Osteoblast (primary cell): ENCODE data around the gene CTRL. TPM values are rescaled to one million over a fixed set of nuclear protein-coding genes. Genes with fewer than 3 reads are reported as not detected.

Experiments
- DNase-seq: peaks from one replicate; pipeline ENCODE4 v3.0.0; 2011; ENCODE audit warnings: low spot score, mixed read lengths; ENCODE audit not compliant: insufficient read length; ENCODE audit errors: missing footprints
- H2AFZ ChIP-seq: 2 replicates; pipeline ENCODE4 v1.6.0; 2011; ENCODE audit warnings: mild to moderate bottlenecking, low read length
- H3K27ac ChIP-seq: 2 replicates; pipeline ENCODE4 v1.5.1; 2011; ENCODE audit warnings: mild to moderate bottlenecking, low read depth, low read length, moderate library complexity
- H3K27me3 ChIP-seq: 2 replicates; pipeline ENCODE4 v1.6.0; 2012; ENCODE audit warnings: mild to moderate bottlenecking, control low read depth, inconsistent platforms, low read length, moderate library complexity; ENCODE audit not compliant: insufficient read depth
- H3K36me3 ChIP-seq: 2 replicates; pipeline ENCODE4 v1.5.1; 2011; ENCODE audit warnings: mild to moderate bottlenecking, low read length, control low read depth, moderate library complexity; ENCODE audit not compliant: insufficient read depth
- H3K4me1 ChIP-seq: 2 replicates; pipeline ENCODE4 v1.5.1; 2011; ENCODE audit warnings: mild to moderate bottlenecking, low read length, control low read depth, moderate library complexity; ENCODE audit not compliant: insufficient read depth
- H3K4me2 ChIP-seq: 2 replicates; pipeline ENCODE4 v1.6.0; 2011; ENCODE audit warnings: mild to moderate bottlenecking, low read length; ENCODE audit not compliant: insufficient read depth
- H3K4me3 ChIP-seq: fragments of 200-600 bp; sonication (generic); 3 replicates; pipeline ENCODE4 v1.5.1; 2012; ENCODE audit warnings: mild to moderate bottlenecking, low read length, inconsistent platforms; ENCODE audit not compliant: insufficient read depth
- H3K79me2 ChIP-seq: 2 replicates; pipeline ENCODE4 v1.6.0; 2012; ENCODE audit warnings: mild to moderate bottlenecking, low read length, control low read depth, inconsistent platforms; ENCODE audit not compliant: insufficient read depth
- H3K9me3 ChIP-seq: 2 replicates; pipeline ENCODE4 v1.5.1; 2011; ENCODE audit warnings: low read depth, low read length, control low read depth
- H4K20me1 ChIP-seq: 2 replicates; pipeline ENCODE4 v1.6.0; 2012; ENCODE audit warnings: mild to moderate bottlenecking, low read length, control low read depth; ENCODE audit not compliant: insufficient read depth
- total RNA-seq: library from RNA; depleted of rRNA; stranded (reverse); fragments of >200 nt; gene quantifications from 2 replicates; pipeline ENCODE4 v1.2.3, GENCODE V29; 2012
- TF ChIP-seq, protein P1 (sequence below): IDR thresholded peaks from 2 replicates; pipeline ENCODE4 v1.5.1; 2011; ENCODE audit warnings: mild to moderate bottlenecking, low read depth, low read length, moderate library complexity; ENCODE audit errors: extremely low read depth

Gene CTRL
- total RNA-seq, 1 donor: 0.36 TPM

DNA sequence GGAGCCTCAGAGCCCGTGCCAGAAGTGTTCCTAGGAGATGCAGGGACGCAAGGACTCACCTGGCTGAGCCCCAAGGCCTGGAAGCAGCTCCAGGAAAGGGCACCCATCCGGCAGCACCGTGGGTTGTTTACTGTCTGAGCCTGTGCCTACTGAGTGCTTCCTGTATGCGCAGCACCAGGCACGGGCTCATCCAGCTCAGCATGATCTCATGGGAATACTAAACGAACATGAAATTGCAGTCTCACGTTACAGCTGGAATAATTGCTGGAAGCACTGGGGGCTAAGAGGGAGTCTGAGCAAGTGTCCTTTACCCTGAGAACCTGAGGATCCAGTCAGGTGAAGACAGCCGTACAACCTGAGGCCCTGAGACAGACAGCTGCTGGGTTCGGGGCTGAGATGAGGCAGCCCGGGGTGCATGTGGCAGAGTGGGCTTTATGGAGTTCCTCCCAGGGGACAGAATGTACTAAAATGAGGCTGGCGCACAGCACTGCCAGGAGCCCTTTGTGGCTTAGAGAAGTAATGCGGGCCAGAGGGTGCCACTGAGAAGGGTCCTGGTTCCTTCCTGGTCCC lies 5.4 kb downstream of the CTRL start:
- TF ChIP-seq, protein P1, sequence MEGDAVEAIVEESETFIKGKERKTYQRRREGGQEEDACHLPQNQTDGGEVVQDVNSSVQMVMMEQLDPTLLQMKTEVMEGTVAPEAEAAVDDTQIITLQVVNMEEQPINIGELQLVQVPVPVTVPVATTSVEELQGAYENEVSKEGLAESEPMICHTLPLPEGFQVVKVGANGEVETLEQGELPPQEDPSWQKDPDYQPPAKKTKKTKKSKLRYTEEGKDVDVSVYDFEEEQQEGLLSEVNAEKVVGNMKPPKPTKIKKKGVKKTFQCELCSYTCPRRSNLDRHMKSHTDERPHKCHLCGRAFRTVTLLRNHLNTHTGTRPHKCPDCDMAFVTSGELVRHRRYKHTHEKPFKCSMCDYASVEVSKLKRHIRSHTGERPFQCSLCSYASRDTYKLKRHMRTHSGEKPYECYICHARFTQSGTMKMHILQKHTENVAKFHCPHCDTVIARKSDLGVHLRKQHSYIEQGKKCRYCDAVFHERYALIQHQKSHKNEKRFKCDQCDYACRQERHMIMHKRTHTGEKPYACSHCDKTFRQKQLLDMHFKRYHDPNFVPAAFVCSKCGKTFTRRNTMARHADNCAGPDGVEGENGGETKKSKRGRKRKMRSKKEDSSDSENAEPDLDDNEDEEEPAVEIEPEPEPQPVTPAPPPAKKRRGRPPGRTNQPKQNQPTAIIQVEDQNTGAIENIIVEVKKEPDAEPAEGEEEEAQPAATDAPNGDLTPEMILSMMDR: peak; percentile 22
- Histone ChIP-seq H3K36me3 (peaks cover 32% of the 10 kb centered on the region), H3K4me3 (no peak overlapping the region), H3K27me3 (no peaks in the 10 kb centered on the region), H4K20me1 (peaks cover 66% of the 10 kb centered on the region), H3K4me2 (peak overlapping the region; percentile 34), H3K9me3 (no peaks in the 10 kb centered on the region), H3K4me1 (peaks cover 15% of the 10 kb centered on the region), H3K27ac (peak overlapping the region; percentile 5), H3K79me2 (peaks cover 37% of the 10 kb centered on the region), H2AFZ (no peak overlapping the region)
- peak; percentile 96 for DNase-seq

DNA sequence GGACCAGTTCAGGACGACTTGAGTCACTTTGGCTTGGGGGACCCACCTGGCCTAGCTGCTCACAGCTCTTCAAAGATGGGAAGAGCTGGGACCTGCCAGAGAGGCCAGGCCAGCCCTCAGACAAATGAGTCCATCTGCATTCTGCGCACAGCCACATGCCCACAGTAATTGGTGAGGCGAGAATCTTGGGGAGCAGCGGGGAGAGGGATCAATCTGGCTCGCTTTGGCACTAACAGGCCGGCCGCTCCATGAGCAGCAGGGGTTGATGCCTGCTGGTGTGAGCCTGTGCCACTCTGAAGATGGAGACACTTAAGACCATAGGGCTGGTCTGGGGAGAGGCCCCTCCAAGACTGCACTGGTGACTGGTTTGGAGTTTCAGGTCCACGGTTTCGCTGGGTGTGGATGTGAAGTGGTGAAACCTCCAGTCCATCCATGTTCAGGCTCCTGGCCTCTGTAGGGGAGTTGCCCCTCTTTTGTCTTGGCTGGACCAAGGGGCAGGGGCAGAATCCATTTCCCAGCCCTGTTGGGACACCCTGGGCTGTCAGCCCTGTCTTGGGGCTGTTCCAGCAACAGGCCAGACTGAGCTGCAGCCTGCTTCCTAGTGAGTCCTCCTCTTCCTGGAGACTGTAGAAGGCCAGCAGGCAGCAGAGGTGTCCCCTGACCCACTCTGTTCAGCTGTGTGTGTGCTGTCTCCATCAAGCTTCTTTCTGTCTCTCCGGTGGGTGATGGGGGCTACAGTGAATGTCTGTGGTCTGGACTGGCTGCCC lies 7.3 kb downstream of the CTRL start:
- peaks cover 50% of the 10 kb centered on the region for H3K79me2 ChIP-seq

DNA sequence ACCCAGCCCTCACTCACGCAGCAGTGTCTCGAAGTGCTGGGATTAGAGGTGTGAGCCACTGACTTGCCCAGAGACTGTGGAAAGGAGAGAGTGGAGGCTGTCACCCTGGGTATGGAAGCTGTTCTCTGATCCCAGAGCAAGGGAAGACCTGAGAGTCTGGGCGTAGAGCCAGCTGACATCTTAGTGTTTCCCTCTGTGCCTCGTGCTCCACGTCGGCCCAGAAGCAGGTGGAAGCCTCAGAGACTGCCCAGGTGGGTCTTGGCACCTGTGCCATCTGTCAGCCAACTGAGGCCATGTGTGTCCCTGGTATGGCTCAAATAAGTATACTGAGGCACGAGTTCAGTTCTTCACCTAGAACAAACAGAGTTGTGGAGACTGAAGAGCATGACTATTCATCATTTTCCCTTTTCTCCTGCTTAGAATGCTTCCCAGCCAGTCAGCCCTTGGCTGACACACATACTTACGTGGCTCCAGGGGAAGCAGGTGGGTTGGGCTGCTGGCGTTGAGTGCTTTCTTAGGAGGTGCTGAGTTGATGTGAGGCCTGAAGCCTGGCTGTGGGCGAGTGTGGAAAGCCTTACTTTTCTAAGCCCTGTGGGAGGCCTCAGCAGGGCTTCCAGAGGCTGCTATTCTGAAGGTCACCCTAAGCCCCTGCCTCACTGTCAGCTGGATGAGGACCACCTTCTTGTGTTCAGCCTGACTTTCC lies 8.1 kb downstream of the CTRL start:
- Histone ChIP-seq H3K27ac (no peak overlapping the region), H3K9me3 (no peaks in the 10 kb centered on the region), H3K79me2 (peaks cover 57% of the 10 kb centered on the region), H4K20me1 (peaks cover 75% of the 10 kb centered on the region), H3K36me3 (peaks cover 27% of the 10 kb centered on the region), H2AFZ (no peak overlapping the region), H3K4me2 (no peak overlapping the region), H3K4me3 (no peak overlapping the region), H3K27me3 (no peaks in the 10 kb centered on the region), H3K4me1 (peaks cover 15% of the 10 kb centered on the region)
- TF ChIP-seq, protein P1: no peak
- DNase-seq: peak; percentile 18

More for the DNA sequence above, 7.3 kb downstream of the CTRL start:
- Histone ChIP-seq H3K36me3 (peaks cover 30% of the 10 kb centered on the region), H3K4me3 (no peak overlapping the region), H2AFZ (no peak overlapping the region), H3K27me3 (no peaks in the 10 kb centered on the region), H3K9me3 (no peaks in the 10 kb centered on the region), H4K20me1 (peaks cover 76% of the 10 kb centered on the region), H3K27ac (no peak overlapping the region), H3K4me1 (peaks cover 15% of the 10 kb centered on the region), H3K4me2 (no peak overlapping the region)
- TF ChIP-seq, protein P1: no peak
- DNase-seq: peak; percentile 38

DNA sequence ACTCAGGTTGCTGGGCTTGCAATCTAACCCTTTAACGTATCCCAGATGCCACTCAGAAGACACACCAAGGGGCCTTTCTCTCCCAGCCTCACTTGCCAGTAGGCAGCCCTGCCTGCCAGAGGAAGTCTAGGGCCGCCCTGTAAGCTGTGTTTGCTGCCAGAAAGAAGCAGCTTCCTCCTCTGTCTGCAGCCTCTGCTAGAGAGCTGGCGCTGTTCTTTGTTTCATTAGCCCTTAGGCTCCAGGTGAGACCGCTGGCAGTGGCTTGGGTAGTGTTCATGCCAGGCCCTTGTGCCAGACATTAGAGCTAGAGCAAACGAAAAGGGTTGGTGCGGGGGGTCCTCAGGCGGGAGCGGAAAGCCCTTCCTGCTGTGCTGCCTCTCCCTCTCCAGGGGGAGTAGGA lies 8.9 kb downstream of the CTRL start:
- Histone ChIP-seq H4K20me1 (peaks cover 76% of the 10 kb centered on the region), H3K9me3 (no peaks in the 10 kb centered on the region), H3K4me3 (no peak overlapping the region), H3K27me3 (no peaks in the 10 kb centered on the region), H3K79me2 (peaks cover 56% of the 10 kb centered on the region), H3K4me1 (peaks cover 21% of the 10 kb centered on the region), H2AFZ (no peak overlapping the region), H3K4me2 (no peak overlapping the region), H3K36me3 (peaks cover 19% of the 10 kb centered on the region), H3K27ac (no peak overlapping the region)
- TF ChIP-seq, protein P1: no peak
- DNase-seq: peak; percentile 49
